WTC11 (cell line): ENCODE results near the gene CELF2. TPM values are rescaled to one million over a fixed set of nuclear protein-coding genes. Genes with fewer than 3 reads are reported as not detected.

Source experiments
- ATAC-seq: fragments of 200-7000 bp; cut with Tn5 transposase; 2 replicates; pipeline ENCODE4 v1.10.0; 2021; ENCODE audit warnings: mild to moderate bottlenecking, moderate library complexity
- CTCF ChIA-PET: fragments of 300-600 bp; sonication (Branson Sonifier 250); formaldehyde crosslinking; loops from one replicate; lab custom pipeline; 2021; ENCODE audit warnings: antibody characterized with exemption; lab: Charles Lee
- POLR2A ChIA-PET: fragments of 350-600 bp; sonication (Branson Sonifier 250); formaldehyde crosslinking; loops from one replicate; lab custom pipeline; 2021; ENCODE audit warnings: antibody characterized with exemption; lab: Charles Lee
- DNase-seq: peaks from one replicate; pipeline ENCODE4 v3.0.0; 2021; ENCODE audit warnings: low spot score
- H3K27ac Mint-ChIP-seq: 2 replicates; pipeline ENCODE4 v1.8.0; 2021; ENCODE audit warnings: mixed read lengths
- H3K27me3 Mint-ChIP-seq: 2 replicates; pipeline ENCODE4 v1.8.0; 2021; ENCODE audit warnings: low read depth, mild to moderate bottlenecking, moderate library complexity, mixed read lengths
- H3K36me3 Mint-ChIP-seq: 2 replicates; pipeline ENCODE4 v1.8.0; 2021; ENCODE audit warnings: mixed read lengths
- H3K4me1 Mint-ChIP-seq: 2 replicates; pipeline ENCODE4 v1.8.0; 2022; ENCODE audit warnings: mixed read lengths
- H3K4me3 Mint-ChIP-seq: 2 replicates; pipeline ENCODE4 v1.8.0; 2021; ENCODE audit warnings: mild to moderate bottlenecking, moderate library complexity, mixed read lengths
- H3K9me3 Mint-ChIP-seq: 2 replicates; pipeline ENCODE4 v1.8.0; 2021; ENCODE audit warnings: mixed read lengths
- AFF4 ChIP-seq: sonication (generic); formaldehyde crosslinking; IDR thresholded peaks from 2 replicates; pipeline ENCODE4 v1.8.1; 2023; ENCODE audit warnings: mild to moderate bottlenecking, missing genetic modification reagents, borderline replicate concordance
- ARID4B ChIP-seq: sonication (generic); formaldehyde crosslinking; IDR thresholded peaks from 2 replicates; pipeline ENCODE4 v1.8.0; 2023; ENCODE audit warnings: missing genetic modification reagents, mild to moderate bottlenecking, borderline replicate concordance
- ATF1 ChIP-seq: sonication (generic); formaldehyde crosslinking; IDR thresholded peaks from 2 replicates; pipeline ENCODE4 v1.8.1; 2023; ENCODE audit warnings: mild to moderate bottlenecking, moderate library complexity, missing genetic modification reagents
- CREB1 ChIP-seq: sonication (generic); formaldehyde crosslinking; IDR thresholded peaks from 2 replicates; pipeline ENCODE4 v1.8.0; 2023; ENCODE audit warnings: mild to moderate bottlenecking, missing genetic modification reagents
- ETV6 ChIP-seq: sonication (generic); formaldehyde crosslinking; IDR thresholded peaks from 2 replicates; pipeline ENCODE4 v1.8.1; 2022; ENCODE audit warnings: mild to moderate bottlenecking, missing genetic modification reagents
- GTF2I ChIP-seq: fragments of 250-450 bp; sonication (Bioruptor Pico); conservative IDR thresholded peaks from 2 replicates; pipeline ENCODE4 v1.4.0; 2021; ENCODE audit warnings: mild to moderate bottlenecking
- JAZF1 ChIP-seq: fragments of 250-450 bp; sonication (Bioruptor Pico); IDR thresholded peaks from 2 replicates; pipeline ENCODE4 v1.9.0; 2021; ENCODE audit warnings: moderate library complexity, mild to moderate bottlenecking, inconsistent platforms
- MXD4 ChIP-seq: fragments of 250-450 bp; sonication (Bioruptor Pico); IDR thresholded peaks from 2 replicates; pipeline ENCODE4 v1.8.0; 2021; ENCODE audit warnings: mild to moderate bottlenecking, moderate library complexity, borderline replicate concordance
- NFATC4 ChIP-seq: fragments of 250-450 bp; sonication (Bioruptor Pico); IDR thresholded peaks from 2 replicates; pipeline ENCODE4 v1.9.0; 2021; ENCODE audit warnings: mild to moderate bottlenecking
- NR1H2 ChIP-seq: sonication (generic); formaldehyde crosslinking; IDR thresholded peaks from 2 replicates; pipeline ENCODE4 v1.9.0; 2021; ENCODE audit warnings: mild to moderate bottlenecking, moderate library complexity, missing genetic modification reagents
- PREB ChIP-seq: sonication (generic); formaldehyde crosslinking; IDR thresholded peaks from 2 replicates; pipeline ENCODE4 v1.8.1; 2022; ENCODE audit warnings: mild to moderate bottlenecking, missing genetic modification reagents, moderate library complexity, borderline replicate concordance
- TCF7 ChIP-seq: sonication (generic); formaldehyde crosslinking; IDR thresholded peaks from 2 replicates; pipeline ENCODE4 v1.8.0; 2022; ENCODE audit warnings: mild to moderate bottlenecking, low read depth, missing genetic modification reagents, moderate library complexity
- USF2 ChIP-seq: sonication (generic); formaldehyde crosslinking; IDR thresholded peaks from 2 replicates; pipeline ENCODE4 v1.8.1; 2023; ENCODE audit warnings: mild to moderate bottlenecking, missing genetic modification reagents, moderate library complexity
- ZNF416 ChIP-seq: fragments of 250-450 bp; sonication (Bioruptor Pico); IDR thresholded peaks from 2 replicates; pipeline ENCODE4 v1.9.0; 2021; ENCODE audit warnings: mild to moderate bottlenecking, inconsistent platforms
- total RNA-seq: library from RNA; stranded (reverse); gene quantifications from 3 replicates; pipeline ENCODE4 v1.2.3, GENCODE V29; 2021

The CELF2 gene
- total RNA-seq, 1 experiment from 2014 or later, result 24.6 TPM

GRCh38 chr10:11157292-11158076, 139.8 kb downstream of the CELF2 start:
- no peaks in the 10 kb centered on the region; the same call in 1 of the 2 replicates for H3K27me3 Mint-ChIP-seq
- H3K27ac Mint-ChIP-seq, result peak overlapping the region; percentile 7; the same call in 1 of the 2 replicates
- no peak for TF ChIP-seq MXD4 (CRISPR knock-in tag)
- no peak for TF ChIP-seq NR1H2 (CRISPR knock-in tag)
- TF ChIP-seq NFATC4, result no peak
- no peak for TF ChIP-seq JAZF1 (CRISPR knock-in tag)
- no peak for TF ChIP-seq ZNF416 (CRISPR knock-in tag)
- no peak for TF ChIP-seq AFF4 (CRISPR knock-in tag)
- TF ChIP-seq GTF2I (CRISPR knock-in tag), result no peak
- TF ChIP-seq TCF7 (CRISPR knock-in tag), result no peak
- no peak for TF ChIP-seq CREB1 (CRISPR knock-in tag)
- no peak for TF ChIP-seq PREB
- no peak for TF ChIP-seq USF2 (CRISPR knock-in tag)
- no peak for DNase-seq
- H3K36me3 Mint-ChIP-seq, result peaks cover 14% of the 10 kb centered on the region
- peaks cover 14% of the 10 kb centered on the region for H3K9me3 Mint-ChIP-seq
- no peak for ATAC-seq
- peaks cover 51% of the 10 kb centered on the region for H3K4me1 Mint-ChIP-seq
- CTCF ChIA-PET, result interaction anchor here (1.0 kb wide), 2 partner anchors 9 kb away, joined by 3 to 4 read pairs; no protein-coding TSS in a partner anchor
- POLR2A ChIA-PET, result no interaction called here
- H3K4me3 Mint-ChIP-seq, result no peak overlapping the region

- Mint-ChIP-seq H3K27me3 (no peaks in the 10 kb centered on the region; the same call in 1 of the 2 replicates), H3K4me1 (peaks cover 51% of the 10 kb centered on the region), H3K27ac (no peak overlapping the region), H3K4me3 (no peak overlapping the region), H3K36me3 (peaks cover 14% of the 10 kb centered on the region), H3K9me3 (peaks cover 14% of the 10 kb centered on the region)
- CTCF ChIA-PET, result interaction anchor here (1.0 kb wide), 1 partner anchor 10 kb away, joined by 4 read pairs; no protein-coding TSS in a partner anchor
- ATAC-seq (peak; percentile 71), DNase-seq (no peak)
- POLR2A ChIA-PET, result no interaction called here
- TF ChIP-seq ATF1 (no peak), ETV6 (no peak), ARID4B (CRISPR knock-in tag) (no peak), NR1H2 (CRISPR knock-in tag) (no peak)
Observed at GRCh38 chr10:11158080-11158479, 140.4 kb downstream of the CELF2 start.
